VCaP (cell line): ENCODE data around the gene TCOF1.

Experiments used
- H3K27ac ChIP-seq: fragments of 450-650 bp; 2 replicates; pipeline ENCODE4 v1.5.1; 2017
- TF ChIP-seq, protein P1 (sequence below): fragments of 450-650 bp; conservative IDR thresholded peaks from 2 replicates; pipeline ENCODE4 v1.5.1; 2017; ENCODE audit warnings: mild to moderate bottlenecking, moderate library complexity

Gene TCOF1

GRCh38 chr5:150391986-150392385 lies 34.5 kb downstream of the TCOF1 start:
- TF ChIP-seq, protein P1, sequence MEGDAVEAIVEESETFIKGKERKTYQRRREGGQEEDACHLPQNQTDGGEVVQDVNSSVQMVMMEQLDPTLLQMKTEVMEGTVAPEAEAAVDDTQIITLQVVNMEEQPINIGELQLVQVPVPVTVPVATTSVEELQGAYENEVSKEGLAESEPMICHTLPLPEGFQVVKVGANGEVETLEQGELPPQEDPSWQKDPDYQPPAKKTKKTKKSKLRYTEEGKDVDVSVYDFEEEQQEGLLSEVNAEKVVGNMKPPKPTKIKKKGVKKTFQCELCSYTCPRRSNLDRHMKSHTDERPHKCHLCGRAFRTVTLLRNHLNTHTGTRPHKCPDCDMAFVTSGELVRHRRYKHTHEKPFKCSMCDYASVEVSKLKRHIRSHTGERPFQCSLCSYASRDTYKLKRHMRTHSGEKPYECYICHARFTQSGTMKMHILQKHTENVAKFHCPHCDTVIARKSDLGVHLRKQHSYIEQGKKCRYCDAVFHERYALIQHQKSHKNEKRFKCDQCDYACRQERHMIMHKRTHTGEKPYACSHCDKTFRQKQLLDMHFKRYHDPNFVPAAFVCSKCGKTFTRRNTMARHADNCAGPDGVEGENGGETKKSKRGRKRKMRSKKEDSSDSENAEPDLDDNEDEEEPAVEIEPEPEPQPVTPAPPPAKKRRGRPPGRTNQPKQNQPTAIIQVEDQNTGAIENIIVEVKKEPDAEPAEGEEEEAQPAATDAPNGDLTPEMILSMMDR = no peak
- H3K27ac ChIP-seq = no peak overlapping the region

DNA sequence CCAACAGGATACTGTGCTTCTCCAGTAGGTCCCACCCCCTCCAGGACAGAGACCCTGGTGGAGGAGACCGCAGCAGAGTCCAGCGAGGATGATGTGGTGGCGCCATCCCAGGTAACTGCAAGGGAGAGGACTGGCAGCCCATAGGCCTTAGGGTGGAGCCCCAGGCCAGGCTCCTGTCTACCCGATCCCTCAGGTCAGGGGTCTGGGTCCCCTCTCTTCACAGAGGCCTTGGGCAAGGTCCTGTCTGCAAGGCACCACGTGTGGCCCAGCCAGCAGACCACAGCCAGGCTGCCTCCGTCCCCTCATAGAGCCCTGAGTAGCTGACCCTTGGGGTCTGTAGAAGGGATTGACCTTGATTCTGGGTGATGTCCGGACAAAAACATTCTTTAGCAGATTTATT lies 35.2 kb downstream of the TCOF1 start:
- no peak overlapping the region for H3K27ac ChIP-seq
- TF ChIP-seq, protein P1 = no peak

DNA sequence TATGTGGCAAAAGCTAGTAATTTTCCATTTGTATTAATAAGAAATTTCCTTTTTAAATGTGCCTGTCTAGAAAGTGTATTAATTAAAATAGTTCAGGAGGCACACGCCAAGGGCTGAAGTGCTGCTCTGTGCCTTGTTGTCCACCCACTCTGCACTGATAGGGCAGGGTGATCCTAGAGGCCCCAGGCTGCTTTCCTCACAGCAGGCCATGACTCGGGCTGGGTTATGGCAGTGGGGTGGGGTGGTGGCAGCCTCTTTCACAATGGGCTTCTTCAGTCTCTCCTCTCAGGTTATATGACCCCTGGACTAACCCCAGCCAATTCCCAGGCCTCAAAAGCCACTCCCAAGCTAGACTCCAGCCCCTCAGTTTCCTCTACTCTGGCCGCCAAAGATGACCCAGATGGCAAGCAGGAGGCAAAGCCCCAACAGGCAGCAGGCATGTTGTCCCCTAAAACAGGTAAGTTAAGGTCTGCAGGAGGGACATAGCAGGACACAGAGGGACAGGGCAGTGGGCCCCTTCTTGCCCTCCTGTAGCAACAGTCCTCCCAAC lies 35.7 kb downstream of the TCOF1 start:
- TF ChIP-seq, protein P1 = no peak
- no peak overlapping the region for H3K27ac ChIP-seq

- H3K27ac ChIP-seq = no peak overlapping the region
- TF ChIP-seq, protein P1 = no peak
Observed at GRCh38 chr5:150394131-150394530, 36.6 kb downstream of the TCOF1 start.

- no peak overlapping the region for H3K27ac ChIP-seq
- TF ChIP-seq, protein P1 = no peak
Observed at GRCh38 chr5:150394912-150395687, 37.6 kb downstream of the TCOF1 start.

GRCh38 chr5:150395688-150395975 lies 38.1 kb downstream of the TCOF1 start:
- TF ChIP-seq, protein P1 = no peak
- H3K27ac ChIP-seq = no peak overlapping the region

GRCh38 chr5:150396267-150396666 lies 38.8 kb downstream of the TCOF1 start:
- H3K27ac ChIP-seq = no peak overlapping the region
- TF ChIP-seq, protein P1 = no peak
